Endothelial cell (in vitro differentiated cells): ENCODE measurements around the gene TSACC. TPM values are rescaled to one million over a fixed set of nuclear protein-coding genes. Genes with fewer than 3 reads are reported as not detected.

Source experiments
- DNase-seq: peaks from one replicate; pipeline ENCODE4 v3.0.0; 2021; ENCODE audit warnings: low spot score
- H3K27ac Mint-ChIP-seq: one replicate; pipeline ENCODE4 v1.8.0; 2021; ENCODE audit warnings: mixed read lengths, inconsistent platforms; ENCODE audit not compliant: unreplicated experiment
- H3K27me3 Mint-ChIP-seq: one replicate; pipeline ENCODE4 v1.8.0; 2021; ENCODE audit warnings: mild to moderate bottlenecking, moderate library complexity, mixed read lengths, inconsistent platforms; ENCODE audit not compliant: unreplicated experiment
- H3K36me3 Mint-ChIP-seq: one replicate; pipeline ENCODE4 v1.8.0; 2021; ENCODE audit warnings: mild to moderate bottlenecking, low read depth, mixed read lengths, inconsistent platforms; ENCODE audit not compliant: unreplicated experiment
- H3K4me1 Mint-ChIP-seq: one replicate; pipeline ENCODE4 v1.8.0; 2021; ENCODE audit warnings: mild to moderate bottlenecking, mixed read lengths, inconsistent platforms; ENCODE audit not compliant: unreplicated experiment
- H3K4me3 Mint-ChIP-seq: one replicate; pipeline ENCODE4 v1.8.0; 2021; ENCODE audit warnings: mild to moderate bottlenecking, mixed read lengths, inconsistent platforms; ENCODE audit not compliant: unreplicated experiment
- H3K9me3 Mint-ChIP-seq: one replicate; pipeline ENCODE4 v1.8.0; 2021; ENCODE audit warnings: mixed read lengths, inconsistent platforms; ENCODE audit not compliant: unreplicated experiment
- CTCF ChIP-seq: fragments of 200-600 bp; sonication (generic); IDR thresholded peaks from one replicate; pipeline ENCODE4 v1.5.0; 2021; ENCODE audit warnings: antibody characterized with exemption; ENCODE audit not compliant: unreplicated experiment
- total RNA-seq: library from RNA; stranded (reverse); fragmentation: NEBNext Ultra II Directional; extraction: Animal tissue kit (Norgen Biotek cat#: 25700); gene quantifications from one replicate; pipeline ENCODE4 v1.2.1, GENCODE V29; 2021; ENCODE audit not compliant: unreplicated experiment

The TSACC gene
- total RNA-seq, 1 donor from 2014 or later: not detected

DNA sequence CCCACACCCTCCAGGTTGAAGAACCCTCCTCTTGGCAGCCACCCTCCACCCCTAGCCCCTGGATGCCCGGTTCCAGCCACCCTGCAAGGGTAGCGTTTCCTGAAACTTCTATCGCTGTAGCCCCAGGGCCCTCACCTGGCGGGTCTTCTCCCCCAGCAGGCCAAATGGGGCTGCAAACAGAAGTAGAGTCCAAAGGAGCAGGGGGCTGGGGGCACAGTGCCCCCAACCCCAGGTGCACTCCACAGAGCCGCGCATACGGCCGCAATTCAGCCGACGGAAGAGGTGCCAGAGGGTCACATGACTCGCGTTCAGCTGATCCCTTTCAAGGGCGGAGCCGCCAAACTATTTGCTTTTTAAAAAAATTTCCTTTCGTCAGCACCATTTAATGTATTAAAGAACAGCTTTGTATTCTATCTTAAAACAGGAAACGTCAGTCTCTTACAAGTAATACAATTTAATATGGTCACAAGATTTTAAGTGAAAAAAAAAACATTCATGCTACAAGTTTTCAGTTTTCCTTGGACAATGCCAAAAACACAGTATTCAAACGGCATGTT lies 42.9 kb upstream of the TSACC start, which contains the start of gene GLMP:
TSS of gene GLMP (minus strand) at position 289 of the 557 bp plus-strand sequence. CDS start at position 255, 34 bp downstream.
- peak within 1 kb of the TSS; percentile 91 for H3K4me3 Mint-ChIP-seq
- H3K27me3 Mint-ChIP-seq: peaks cover 8% of the 10 kb centered on the region
- peaks cover 15% of the 10 kb centered on the region for H3K4me1 Mint-ChIP-seq
- peaks cover 5% of the 10 kb centered on the region for H3K36me3 Mint-ChIP-seq
- DNase-seq: peak; percentile 40
- no peaks in the 10 kb centered on the region for H3K9me3 Mint-ChIP-seq
- TF ChIP-seq CTCF: no peak
- no peak within 1 kb of the TSS for H3K27ac Mint-ChIP-seq

DNA sequence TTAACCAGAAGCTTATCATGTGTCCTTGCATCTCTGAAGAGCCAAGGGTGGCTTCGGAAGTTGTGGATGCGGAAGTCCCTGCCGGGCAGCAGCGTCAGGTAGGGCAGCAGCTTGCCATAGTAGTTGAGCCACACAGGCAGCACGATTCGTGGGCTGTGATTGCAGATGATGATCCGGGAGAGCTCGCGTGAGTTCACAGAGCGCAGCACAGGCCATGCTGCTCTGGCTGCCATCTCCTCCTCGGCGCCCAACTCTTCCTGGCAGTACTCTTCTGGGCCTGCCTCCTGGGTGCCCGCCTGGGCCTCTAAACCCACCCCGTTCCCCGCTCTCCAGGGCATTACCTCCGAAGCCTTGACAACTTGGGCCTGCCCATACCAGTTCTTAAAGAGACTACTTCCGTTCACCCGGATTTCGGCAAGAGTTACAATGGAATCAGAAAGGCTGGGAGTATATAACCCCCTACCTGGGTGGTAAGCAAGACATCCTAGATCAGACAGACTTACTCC lies 39.4 kb upstream of the TSACC start, which contains the start of gene VHLL:
TSS of gene VHLL (minus strand) at position 456 of the 506 bp plus-strand sequence. CDS start at position 338, 118 bp downstream.
- DNase-seq: no peak
- Mint-ChIP-seq H3K9me3 (no peaks in the 10 kb centered on the region), H3K27ac (no peak within 1 kb of the TSS), H3K4me1 (peaks cover 13% of the 10 kb centered on the region), H3K27me3 (peaks cover 4% of the 10 kb centered on the region), H3K4me3 (no peak within 1 kb of the TSS), H3K36me3 (peaks cover 3% of the 10 kb centered on the region)
- TF ChIP-seq CTCF: no peak

DNA sequence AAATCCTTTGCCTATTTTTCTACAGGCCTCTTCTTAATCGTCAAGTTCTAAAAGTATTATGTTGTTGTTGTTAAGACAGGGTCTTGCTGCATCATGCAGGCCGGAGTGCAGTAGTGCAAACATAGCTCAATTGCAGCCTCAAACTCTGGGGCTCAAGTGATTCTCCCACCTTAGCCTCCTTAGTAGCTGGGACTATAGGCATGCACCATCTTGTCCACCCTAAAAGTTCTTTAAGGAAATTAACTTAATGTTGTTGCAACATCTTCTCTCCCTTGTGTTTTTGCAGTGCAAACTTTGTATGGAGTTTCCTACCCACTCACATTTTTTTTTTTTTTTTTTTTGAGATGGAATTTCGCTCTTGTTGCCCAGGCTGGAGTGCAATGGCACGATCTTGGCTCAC lies 35.1 kb upstream of the TSACC start:
- Mint-ChIP-seq H3K27me3 (no peaks in the 10 kb centered on the region), H3K9me3 (no peaks in the 10 kb centered on the region), H3K27ac (no peak overlapping the region), H3K36me3 (peaks cover 11% of the 10 kb centered on the region), H3K4me1 (no peaks in the 10 kb centered on the region), H3K4me3 (no peak overlapping the region)
- DNase-seq: no peak
- no peak for TF ChIP-seq CTCF

DNA sequence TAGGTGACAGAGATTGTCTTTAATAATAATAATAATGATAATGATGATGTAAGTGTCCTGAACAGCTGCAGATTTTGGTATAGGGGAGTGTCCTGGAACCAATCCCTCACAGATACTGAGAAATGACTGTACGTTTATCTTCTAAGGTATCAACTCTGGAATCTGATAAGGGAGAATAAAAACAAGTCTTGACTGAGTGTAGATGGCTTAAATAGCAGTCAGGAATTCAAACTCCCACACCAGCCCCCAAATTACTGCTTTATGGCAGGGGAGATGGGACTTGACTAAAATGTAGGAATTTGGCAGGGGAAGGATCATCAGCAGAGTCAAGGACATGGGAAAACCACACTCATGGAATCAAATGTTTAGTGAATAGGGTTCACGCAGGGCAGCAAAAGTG lies 33.1 kb upstream of the TSACC start:
- H3K4me1 Mint-ChIP-seq: no peaks in the 10 kb centered on the region
- no peak for TF ChIP-seq CTCF
- peak overlapping the region; percentile 28 for H3K4me3 Mint-ChIP-seq
- peaks cover 18% of the 10 kb centered on the region for H3K36me3 Mint-ChIP-seq
- no peaks in the 10 kb centered on the region for H3K27me3 Mint-ChIP-seq
- no peak overlapping the region for H3K27ac Mint-ChIP-seq
- no peaks in the 10 kb centered on the region for H3K9me3 Mint-ChIP-seq
- DNase-seq: no peak

- Mint-ChIP-seq H3K36me3 (peaks cover 17% of the 10 kb centered on the region), H3K4me1 (no peaks in the 10 kb centered on the region), H3K27ac (no peak overlapping the region), H3K9me3 (no peaks in the 10 kb centered on the region), H3K27me3 (no peaks in the 10 kb centered on the region), H3K4me3 (peak overlapping the region; percentile 26)
- no peak for TF ChIP-seq CTCF
- DNase-seq: no peak
These were observed 30.2 kb upstream of the TSACC start for GRCh38 chr1:156308078-156308477.
